GM10266 (cell line): ENCODE measurements around the gene MAF.

Source experiments
- DNase-seq: peaks from one replicate; pipeline ENCODE4 v3.0.0; 2012; ENCODE audit errors: extremely low spot score
- TF ChIP-seq, protein P1 (sequence below): IDR thresholded peaks from 2 replicates; pipeline ENCODE4 v1.5.1; 2012; ENCODE audit warnings: mild to moderate bottlenecking, low read depth; ENCODE audit not compliant: control insufficient read depth, insufficient read depth; ENCODE audit errors: missing control alignments

Gene MAF

DNA sequence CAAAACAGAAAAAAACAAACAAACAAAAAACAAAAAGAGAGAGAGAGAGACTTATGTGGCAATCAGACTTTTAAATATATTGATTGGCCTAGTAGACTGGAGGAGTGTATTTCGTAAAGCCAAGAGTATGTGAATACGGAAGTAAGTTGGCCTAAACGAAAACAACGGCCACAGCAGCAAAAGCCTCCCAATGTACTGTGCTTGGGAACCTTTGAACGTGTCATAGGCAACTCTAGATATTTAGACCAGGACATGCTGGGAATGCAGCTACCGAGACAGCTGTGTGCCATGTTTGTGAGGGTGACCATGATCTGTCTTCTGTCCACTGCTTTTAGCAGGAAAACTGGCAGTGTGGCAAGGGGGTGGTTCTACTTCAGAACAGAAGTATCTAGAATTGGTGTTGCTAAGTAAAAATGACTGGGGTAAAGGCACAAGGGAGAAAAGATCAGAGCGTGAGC lies 7.4 kb downstream of the MAF start:
- DNase-seq = no peak
- TF ChIP-seq, protein P1, sequence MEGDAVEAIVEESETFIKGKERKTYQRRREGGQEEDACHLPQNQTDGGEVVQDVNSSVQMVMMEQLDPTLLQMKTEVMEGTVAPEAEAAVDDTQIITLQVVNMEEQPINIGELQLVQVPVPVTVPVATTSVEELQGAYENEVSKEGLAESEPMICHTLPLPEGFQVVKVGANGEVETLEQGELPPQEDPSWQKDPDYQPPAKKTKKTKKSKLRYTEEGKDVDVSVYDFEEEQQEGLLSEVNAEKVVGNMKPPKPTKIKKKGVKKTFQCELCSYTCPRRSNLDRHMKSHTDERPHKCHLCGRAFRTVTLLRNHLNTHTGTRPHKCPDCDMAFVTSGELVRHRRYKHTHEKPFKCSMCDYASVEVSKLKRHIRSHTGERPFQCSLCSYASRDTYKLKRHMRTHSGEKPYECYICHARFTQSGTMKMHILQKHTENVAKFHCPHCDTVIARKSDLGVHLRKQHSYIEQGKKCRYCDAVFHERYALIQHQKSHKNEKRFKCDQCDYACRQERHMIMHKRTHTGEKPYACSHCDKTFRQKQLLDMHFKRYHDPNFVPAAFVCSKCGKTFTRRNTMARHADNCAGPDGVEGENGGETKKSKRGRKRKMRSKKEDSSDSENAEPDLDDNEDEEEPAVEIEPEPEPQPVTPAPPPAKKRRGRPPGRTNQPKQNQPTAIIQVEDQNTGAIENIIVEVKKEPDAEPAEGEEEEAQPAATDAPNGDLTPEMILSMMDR = no peak

DNA sequence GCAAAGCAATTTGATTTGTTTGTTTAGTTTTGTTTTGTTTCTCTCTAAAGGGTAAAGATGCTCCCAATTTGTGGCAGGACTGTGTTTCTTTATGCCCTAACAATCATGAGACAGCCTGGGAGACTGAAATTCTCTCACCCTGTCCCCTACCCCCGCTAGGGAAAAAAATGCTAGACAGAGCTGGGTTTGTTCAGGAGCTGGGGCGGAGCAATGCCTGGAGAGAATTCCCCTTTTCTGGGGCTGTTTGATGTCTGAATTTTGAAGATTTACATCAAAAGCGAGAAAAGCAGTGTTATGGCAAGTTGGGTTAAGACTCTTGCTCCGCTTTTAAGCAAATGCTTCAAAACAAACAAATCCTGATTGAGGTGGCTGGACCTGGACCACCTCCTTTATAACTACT lies 8.4 kb downstream of the MAF start:
- TF ChIP-seq, protein P1 = no peak
- no peak for DNase-seq

DNA sequence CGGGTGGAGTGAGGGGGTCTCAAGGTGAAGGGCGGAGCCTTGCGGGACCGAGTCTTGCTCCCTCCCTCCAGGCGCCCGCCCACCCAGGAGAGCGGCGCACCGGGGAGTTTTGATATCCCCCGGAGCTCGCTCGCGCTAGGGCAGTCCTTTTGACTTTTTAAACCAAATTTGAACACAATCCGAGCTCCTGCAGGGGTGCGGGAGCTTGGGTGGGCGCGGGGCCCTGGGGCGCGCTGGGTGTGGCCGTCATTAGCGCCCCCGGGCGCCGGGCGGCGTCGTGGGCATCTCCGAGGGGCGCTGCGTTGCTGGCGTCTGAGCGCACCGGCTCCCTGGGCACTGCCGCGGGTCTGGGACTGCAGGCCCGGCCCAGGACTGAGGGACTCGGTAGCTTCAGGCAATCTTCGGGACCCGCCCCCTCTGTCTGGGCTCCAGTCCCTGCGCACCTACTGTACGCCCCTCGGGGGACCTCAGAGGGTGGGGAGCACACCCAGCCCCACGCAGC lies 10.9 kb downstream of the MAF start:
- TF ChIP-seq, protein P1 = no peak
- no peak for DNase-seq

DNA sequence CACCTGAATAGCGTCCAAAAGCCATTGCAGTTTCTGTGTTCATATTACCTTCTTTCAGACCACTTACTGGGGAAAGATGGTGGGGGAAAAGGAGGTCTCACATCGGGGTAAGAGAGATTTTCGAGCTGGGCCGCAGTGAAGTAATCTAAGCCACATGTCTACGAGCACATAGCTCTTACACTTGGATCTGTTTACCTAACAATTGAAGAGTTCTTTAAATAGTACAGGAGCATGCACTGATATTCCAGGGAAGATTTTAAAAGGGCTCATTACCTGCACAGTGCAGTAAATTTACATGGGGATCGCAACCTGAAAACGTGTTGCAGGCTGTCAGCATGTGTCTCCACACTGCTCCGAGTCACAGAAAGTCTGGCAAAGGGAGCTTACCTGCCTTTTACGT lies 12.6 kb downstream of the MAF start:
- TF ChIP-seq, protein P1 = no peak
- DNase-seq = no peak

DNA sequence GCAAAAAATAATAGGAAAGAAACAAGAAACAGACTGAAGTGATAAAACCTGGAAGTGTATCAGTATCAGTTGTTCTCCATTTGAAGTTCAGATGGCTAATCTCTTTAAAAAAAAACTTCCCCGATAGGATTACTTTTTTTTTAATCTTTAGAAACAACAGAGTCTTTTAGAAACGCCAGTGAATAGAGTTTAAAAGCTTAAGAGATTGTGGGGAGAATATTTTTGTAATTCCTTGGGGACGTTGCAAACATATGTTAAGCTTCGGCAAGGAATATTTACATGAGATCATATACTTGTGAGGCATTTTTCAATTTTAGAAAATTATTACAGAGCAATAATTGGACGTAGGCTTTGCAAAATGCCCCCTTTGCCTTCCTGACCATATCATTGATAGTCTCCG lies 13.2 kb downstream of the MAF start:
- TF ChIP-seq, protein P1 = no peak
- no peak for DNase-seq

DNA sequence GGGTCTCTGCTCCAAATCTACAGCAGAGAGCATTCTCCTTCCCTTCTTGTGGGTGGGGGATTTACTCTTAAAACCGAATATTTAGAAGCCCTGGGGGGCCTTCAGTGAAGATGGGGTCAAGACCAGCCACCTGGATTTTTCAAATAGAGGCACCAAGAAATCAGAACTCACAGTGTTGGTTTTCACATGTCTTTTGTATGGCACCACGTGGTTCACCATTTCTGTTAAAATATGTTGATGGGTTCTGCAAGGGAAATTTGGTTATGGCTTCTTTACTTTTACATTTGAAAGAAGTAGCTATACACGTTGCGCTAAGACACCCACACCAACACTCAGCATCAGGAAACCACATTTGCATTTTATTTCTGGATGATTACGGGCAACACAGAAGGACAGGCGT lies 17.7 kb downstream of the MAF start:
- TF ChIP-seq, protein P1 = no peak
- no peak for DNase-seq

DNA sequence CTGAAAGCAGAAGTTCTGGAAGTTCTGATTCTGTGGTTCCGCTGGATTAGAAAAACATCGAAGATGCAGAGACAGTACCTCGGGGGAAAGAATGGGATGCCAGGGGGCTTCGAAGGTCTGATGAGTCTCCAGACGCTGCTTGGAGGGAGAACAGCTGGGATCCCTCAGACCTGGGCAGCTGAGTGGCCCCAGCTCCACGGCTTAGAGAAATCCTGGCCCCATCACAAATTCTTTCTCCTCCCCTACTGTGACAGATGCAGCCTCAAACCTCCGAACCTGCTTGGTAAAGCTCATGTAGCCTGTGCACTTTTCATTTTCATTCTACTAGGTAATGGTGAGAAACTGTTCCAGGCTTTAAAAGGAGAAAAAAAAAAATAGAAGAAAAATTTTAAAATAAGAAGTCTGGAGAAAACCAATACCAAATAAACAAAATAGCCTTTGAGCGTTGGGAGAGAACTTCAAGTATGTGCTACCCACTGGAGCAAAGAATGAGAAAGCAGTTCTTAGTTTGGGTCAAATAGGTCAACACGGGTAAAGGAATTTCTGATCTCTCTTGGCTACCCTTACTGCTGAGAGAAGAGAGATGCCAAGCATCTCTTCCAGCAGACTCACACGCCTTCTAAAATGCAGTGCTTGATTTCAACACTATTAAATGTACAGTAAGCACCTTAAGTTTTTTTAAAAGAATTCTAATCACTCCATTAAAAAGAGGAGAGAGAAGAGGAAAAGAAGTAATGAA lies 19.9 kb downstream of the MAF start:
- TF ChIP-seq, protein P1 = no peak
- DNase-seq = no peak
